GM23338 (cell line): ENCODE measurements around the gene CDH23. TPM values are rescaled to one million over a fixed set of nuclear protein-coding genes. Genes with fewer than 3 reads are reported as not detected.

Experiments
- ATAC-seq: fragments of 200-7000 bp; cut with Tn5 transposase; 3 replicates; pipeline ENCODE4 v1.9.1; 2020
- DNase-seq: peaks from one replicate; pipeline ENCODE4 v3.0.0-alpha.2; 2015; ENCODE audit warnings: low spot score
- H2AFZ ChIP-seq: fragments of 200-600 bp; sonication (generic); 2 replicates; pipeline ENCODE4 v1.8.0; 2016; ENCODE audit warnings: antibody characterized with exemption, mild to moderate bottlenecking, moderate library complexity
- H3F3A ChIP-seq: fragments of 200-600 bp; sonication (generic); replicated peaks from 2 replicates; pipeline ENCODE4 v1.8.0; 2017; ENCODE audit warnings: antibody characterized with exemption, mixed run types, low read depth
- H3K27ac ChIP-seq: fragments of 200-600 bp; sonication (generic); 2 replicates; pipeline ENCODE4 v1.6.1; 2016; ENCODE audit warnings: low read depth
- H3K27me3 ChIP-seq: fragments of 200-600 bp; sonication (generic); 2 replicates; pipeline ENCODE4 v1.8.0; 2016; ENCODE audit warnings: mild to moderate bottlenecking, mixed run types, moderate library complexity; ENCODE audit not compliant: insufficient read depth
- H3K36me3 ChIP-seq: fragments of 200-600 bp; sonication (generic); 2 replicates; pipeline ENCODE4 v1.8.0; 2016; ENCODE audit warnings: mild to moderate bottlenecking; ENCODE audit not compliant: insufficient read depth
- H3K4me1 ChIP-seq: fragments of 200-600 bp; sonication (generic); 2 replicates; pipeline ENCODE4 v1.8.0; 2016; ENCODE audit warnings: mild to moderate bottlenecking, moderate library complexity; ENCODE audit not compliant: insufficient read depth
- H3K4me2 ChIP-seq: fragments of 200-600 bp; sonication (generic); 2 replicates; pipeline ENCODE4 v1.7.1; 2017; ENCODE audit warnings: mixed run types
- H3K4me3 ChIP-seq: fragments of 200-600 bp; sonication (generic); 2 replicates; pipeline ENCODE4 v1.6.1; 2016; ENCODE audit warnings: mixed run types
- H3K79me2 ChIP-seq: fragments of 200-600 bp; sonication (generic); replicated peaks from 2 replicates; pipeline ENCODE4 v1.8.0; 2017; ENCODE audit warnings: mild to moderate bottlenecking; ENCODE audit not compliant: insufficient read depth
- H3K9me2 ChIP-seq: fragments of 200-600 bp; sonication (generic); 2 replicates; pipeline ENCODE4 v1.8.0; 2017; ENCODE audit not compliant: insufficient read depth
- H4K20me1 ChIP-seq: fragments of 200-600 bp; sonication (generic); replicated peaks from 2 replicates; pipeline ENCODE4 v1.8.0; 2017; ENCODE audit warnings: mild to moderate bottlenecking; ENCODE audit not compliant: insufficient read depth
- H3K27ac Mint-ChIP-seq: 2 replicates; pipeline ENCODE4 v1.8.0; 2020; ENCODE audit warnings: inconsistent platforms, mild to moderate bottlenecking, moderate library complexity, mixed read lengths
- H3K27me3 Mint-ChIP-seq: 3 replicates; pipeline ENCODE4 v1.8.0; 2022; ENCODE audit warnings: low read depth, mild to moderate bottlenecking, moderate library complexity, mixed read lengths, inconsistent platforms; ENCODE audit not compliant: insufficient read depth, poor library complexity
- H3K36me3 Mint-ChIP-seq: 3 replicates; pipeline ENCODE4 v1.8.0; 2021; ENCODE audit warnings: low read depth, mild to moderate bottlenecking, inconsistent platforms, moderate library complexity, mixed read lengths
- H3K4me1 Mint-ChIP-seq: 3 replicates; pipeline ENCODE4 v1.8.0; 2020; ENCODE audit warnings: mild to moderate bottlenecking, inconsistent platforms, mixed read lengths
- H3K4me3 Mint-ChIP-seq: 3 replicates; pipeline ENCODE4 v1.8.0; 2021; ENCODE audit warnings: moderate library complexity, mild to moderate bottlenecking, inconsistent platforms, mixed read lengths
- H3K9me3 Mint-ChIP-seq: 3 replicates; pipeline ENCODE4 v1.8.0; 2020; ENCODE audit warnings: moderate library complexity, mild to moderate bottlenecking, inconsistent platforms, mixed read lengths
- ZNF114 ChIP-seq: fragments of 250-450 bp; sonication (Bioruptor Pico); IDR thresholded peaks from 2 replicates; pipeline ENCODE4 v1.5.0; 2020; ENCODE audit warnings: mild to moderate bottlenecking, moderate library complexity
- polyA plus RNA-seq: library from polyadenylated mRNA; unstranded; fragments of >200 nt; fragmentation: Nextera tagmentation; extraction: Ambion mirVana; gene quantifications from 2 replicates; pipeline ENCODE4 v1.2.1, GENCODE V29; 2016
- total RNA-seq: library from RNA; depleted of rRNA; stranded (reverse); fragments of >200 nt; shearing (Covaris generic); gene quantifications from 2 replicates; pipeline ENCODE4 v1.2.3, GENCODE V29; 2014
- TF ChIP-seq, protein P1 (sequence below), 2 experiments: fragments of 200-600 bp in 1 of 2; sonication (generic) in 1 of 2; conservative IDR thresholded peaks; 2 replicates each; pipeline versions ENCODE4 v1.5.1 to v1.6.1; 2016 to 2017; ENCODE audit warnings: antibody characterized with exemption in 2 of 2, low read depth in 2 of 2, mild to moderate bottlenecking in 2 of 2, moderate library complexity in 1 of 2
- TF ChIP-seq, protein P2 (sequence below): IDR thresholded peaks from 2 replicates; pipeline ENCODE4 v1.6.1; 2016; ENCODE audit warnings: antibody characterized with exemption
- TF ChIP-seq, protein P3 (sequence below): IDR thresholded peaks from one replicate; pipeline ENCODE4 v1.6.1; 2018; ENCODE audit warnings: antibody characterized with exemption; ENCODE audit not compliant: unreplicated experiment

The CDH23 gene
- total and polyA plus RNA-seq, 2 experiments from 2014 or later, result 0.95 to 4.3 TPM

DNA sequence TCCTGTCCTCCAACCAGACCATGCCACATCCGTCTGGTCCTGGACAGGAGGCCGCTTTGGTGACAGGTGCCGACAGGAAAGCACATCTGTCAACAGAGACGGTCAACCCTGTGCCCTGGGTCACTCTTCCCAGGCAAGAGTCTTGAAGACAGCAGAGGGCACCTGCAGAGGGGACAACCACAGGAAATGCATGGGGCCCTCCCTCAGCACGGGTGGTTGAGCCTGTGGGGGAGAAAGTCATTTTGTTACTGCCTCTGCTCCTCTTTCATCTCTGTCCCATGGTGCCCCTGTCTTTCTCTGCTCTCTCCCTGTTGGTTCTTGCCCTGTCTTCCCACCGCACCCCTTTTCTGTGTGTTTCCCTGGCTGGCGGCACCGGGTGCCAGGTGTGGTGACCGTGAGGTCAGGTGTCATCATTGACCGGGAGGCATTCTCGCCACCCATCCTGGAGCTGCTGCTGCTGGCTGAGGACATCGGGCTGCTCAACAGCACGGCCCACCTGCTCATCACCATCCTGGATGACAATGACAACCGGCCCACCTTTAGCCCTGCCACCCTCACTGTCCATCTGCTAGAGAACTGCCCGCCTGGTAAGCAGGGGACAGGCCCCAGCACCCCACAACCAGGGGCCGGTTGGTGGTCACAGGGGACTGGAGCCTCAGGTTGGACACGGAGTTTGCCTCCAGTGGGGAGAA, 394.2 kb downstream of the CDH23 start (continued):
- TF ChIP-seq, protein P1, sequence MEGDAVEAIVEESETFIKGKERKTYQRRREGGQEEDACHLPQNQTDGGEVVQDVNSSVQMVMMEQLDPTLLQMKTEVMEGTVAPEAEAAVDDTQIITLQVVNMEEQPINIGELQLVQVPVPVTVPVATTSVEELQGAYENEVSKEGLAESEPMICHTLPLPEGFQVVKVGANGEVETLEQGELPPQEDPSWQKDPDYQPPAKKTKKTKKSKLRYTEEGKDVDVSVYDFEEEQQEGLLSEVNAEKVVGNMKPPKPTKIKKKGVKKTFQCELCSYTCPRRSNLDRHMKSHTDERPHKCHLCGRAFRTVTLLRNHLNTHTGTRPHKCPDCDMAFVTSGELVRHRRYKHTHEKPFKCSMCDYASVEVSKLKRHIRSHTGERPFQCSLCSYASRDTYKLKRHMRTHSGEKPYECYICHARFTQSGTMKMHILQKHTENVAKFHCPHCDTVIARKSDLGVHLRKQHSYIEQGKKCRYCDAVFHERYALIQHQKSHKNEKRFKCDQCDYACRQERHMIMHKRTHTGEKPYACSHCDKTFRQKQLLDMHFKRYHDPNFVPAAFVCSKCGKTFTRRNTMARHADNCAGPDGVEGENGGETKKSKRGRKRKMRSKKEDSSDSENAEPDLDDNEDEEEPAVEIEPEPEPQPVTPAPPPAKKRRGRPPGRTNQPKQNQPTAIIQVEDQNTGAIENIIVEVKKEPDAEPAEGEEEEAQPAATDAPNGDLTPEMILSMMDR (conservative IDR thresholded peaks at IDR 0.05; ENCODE audit: low read depth in 2 of 2), result no peak
- TF ChIP-seq, protein P2, sequence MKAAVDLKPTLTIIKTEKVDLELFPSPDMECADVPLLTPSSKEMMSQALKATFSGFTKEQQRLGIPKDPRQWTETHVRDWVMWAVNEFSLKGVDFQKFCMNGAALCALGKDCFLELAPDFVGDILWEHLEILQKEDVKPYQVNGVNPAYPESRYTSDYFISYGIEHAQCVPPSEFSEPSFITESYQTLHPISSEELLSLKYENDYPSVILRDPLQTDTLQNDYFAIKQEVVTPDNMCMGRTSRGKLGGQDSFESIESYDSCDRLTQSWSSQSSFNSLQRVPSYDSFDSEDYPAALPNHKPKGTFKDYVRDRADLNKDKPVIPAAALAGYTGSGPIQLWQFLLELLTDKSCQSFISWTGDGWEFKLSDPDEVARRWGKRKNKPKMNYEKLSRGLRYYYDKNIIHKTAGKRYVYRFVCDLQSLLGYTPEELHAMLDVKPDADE, result no peak

DNA sequence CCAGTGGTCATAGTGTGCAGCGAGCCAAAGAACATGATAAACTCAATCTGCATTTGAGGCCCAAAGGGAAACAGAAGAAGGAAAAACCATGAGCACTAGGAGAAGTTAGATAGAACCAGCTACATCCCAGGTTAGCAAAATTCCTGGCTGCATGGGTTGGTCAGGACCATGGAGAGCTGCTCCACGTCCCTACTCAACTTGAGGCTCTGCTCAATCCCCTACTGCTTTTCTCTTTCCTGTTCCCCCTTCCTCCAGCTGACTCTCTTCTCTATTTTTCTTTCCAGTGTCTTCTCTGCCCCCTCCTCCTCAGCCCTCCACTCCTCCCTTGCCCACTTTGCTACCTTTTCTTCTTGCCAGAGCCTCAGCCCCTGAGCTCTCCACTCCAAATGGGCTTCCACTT, 398.5 kb downstream of the CDH23 start:
- no peaks in the 10 kb centered on the region for H3K36me3 Mint-ChIP-seq
- H3K4me3 Mint-ChIP-seq, result no peak overlapping the region
- peak; percentile 73 for DNase-seq
- no peak overlapping the region for H3K4me3 ChIP-seq
- no peaks in the 10 kb centered on the region for H3K4me1 ChIP-seq
- no peaks in the 10 kb centered on the region for H3K79me2 ChIP-seq
- no peaks in the 10 kb centered on the region for H3K9me2 ChIP-seq
- no peaks in the 10 kb centered on the region for H3F3A ChIP-seq
- H4K20me1 ChIP-seq, result no peaks in the 10 kb centered on the region
- H3K9me3 Mint-ChIP-seq, result no peaks in the 10 kb centered on the region; the same call in 2 of the 3 replicates
- H2AFZ ChIP-seq, result no peak overlapping the region
- H3K27ac Mint-ChIP-seq, result no peak overlapping the region
- no peak overlapping the region for H3K27ac ChIP-seq
- H3K27me3 Mint-ChIP-seq, result peaks cover 9% of the 10 kb centered on the region
- peak; percentile 80 for ATAC-seq
- H3K4me1 Mint-ChIP-seq, result no peaks in the 10 kb centered on the region
- H3K36me3 ChIP-seq, result no peaks in the 10 kb centered on the region
- no peak for TF ChIP-seq ZNF114 (CRISPR knock-in tag)
- TF ChIP-seq, protein P3, sequence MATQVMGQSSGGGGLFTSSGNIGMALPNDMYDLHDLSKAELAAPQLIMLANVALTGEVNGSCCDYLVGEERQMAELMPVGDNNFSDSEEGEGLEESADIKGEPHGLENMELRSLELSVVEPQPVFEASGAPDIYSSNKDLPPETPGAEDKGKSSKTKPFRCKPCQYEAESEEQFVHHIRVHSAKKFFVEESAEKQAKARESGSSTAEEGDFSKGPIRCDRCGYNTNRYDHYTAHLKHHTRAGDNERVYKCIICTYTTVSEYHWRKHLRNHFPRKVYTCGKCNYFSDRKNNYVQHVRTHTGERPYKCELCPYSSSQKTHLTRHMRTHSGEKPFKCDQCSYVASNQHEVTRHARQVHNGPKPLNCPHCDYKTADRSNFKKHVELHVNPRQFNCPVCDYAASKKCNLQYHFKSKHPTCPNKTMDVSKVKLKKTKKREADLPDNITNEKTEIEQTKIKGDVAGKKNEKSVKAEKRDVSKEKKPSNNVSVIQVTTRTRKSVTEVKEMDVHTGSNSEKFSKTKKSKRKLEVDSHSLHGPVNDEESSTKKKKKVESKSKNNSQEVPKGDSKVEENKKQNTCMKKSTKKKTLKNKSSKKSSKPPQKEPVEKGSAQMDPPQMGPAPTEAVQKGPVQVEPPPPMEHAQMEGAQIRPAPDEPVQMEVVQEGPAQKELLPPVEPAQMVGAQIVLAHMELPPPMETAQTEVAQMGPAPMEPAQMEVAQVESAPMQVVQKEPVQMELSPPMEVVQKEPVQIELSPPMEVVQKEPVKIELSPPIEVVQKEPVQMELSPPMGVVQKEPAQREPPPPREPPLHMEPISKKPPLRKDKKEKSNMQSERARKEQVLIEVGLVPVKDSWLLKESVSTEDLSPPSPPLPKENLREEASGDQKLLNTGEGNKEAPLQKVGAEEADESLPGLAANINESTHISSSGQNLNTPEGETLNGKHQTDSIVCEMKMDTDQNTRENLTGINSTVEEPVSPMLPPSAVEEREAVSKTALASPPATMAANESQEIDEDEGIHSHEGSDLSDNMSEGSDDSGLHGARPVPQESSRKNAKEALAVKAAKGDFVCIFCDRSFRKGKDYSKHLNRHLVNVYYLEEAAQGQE, result peak; percentile 90
- H3K4me2 ChIP-seq, result no peak overlapping the region
- no peaks in the 10 kb centered on the region for H3K27me3 ChIP-seq

DNA sequence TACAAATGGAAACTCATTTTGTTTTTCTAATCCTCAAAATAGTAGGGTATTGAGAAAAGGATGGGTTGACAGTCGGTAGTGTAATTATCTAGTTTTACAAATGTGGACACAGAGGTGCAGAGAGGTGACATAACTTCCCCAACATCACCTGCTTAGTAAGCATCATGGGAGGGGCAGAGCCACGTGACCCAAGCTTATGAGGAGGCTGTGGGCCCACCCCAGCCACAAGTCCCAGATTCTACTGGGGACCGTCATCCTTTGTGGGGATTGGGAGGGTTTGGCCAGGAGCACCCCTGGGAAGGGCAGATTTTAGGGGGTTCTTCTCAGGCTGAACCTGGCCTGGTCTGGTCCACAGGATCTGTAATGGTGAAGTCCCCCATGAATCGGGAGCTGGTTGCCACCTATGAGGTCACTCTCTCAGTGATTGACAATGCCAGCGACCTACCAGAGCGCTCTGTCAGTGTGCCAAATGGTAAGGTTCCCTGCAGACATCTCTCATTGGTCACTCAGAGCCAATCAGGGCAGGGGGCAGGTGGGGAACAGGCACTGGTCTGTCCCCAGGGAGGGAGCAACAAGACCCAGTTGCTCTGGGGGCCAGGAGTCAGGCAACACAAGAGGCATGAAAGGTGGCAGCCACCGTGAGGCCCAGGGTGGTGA, 400.2 kb downstream of the CDH23 start:
- peaks cover 7% of the 10 kb centered on the region for H3K27me3 Mint-ChIP-seq
- H4K20me1 ChIP-seq, result no peaks in the 10 kb centered on the region
- no peaks in the 10 kb centered on the region for H3K79me2 ChIP-seq
- H3F3A ChIP-seq, result no peaks in the 10 kb centered on the region
- H3K9me2 ChIP-seq, result no peaks in the 10 kb centered on the region
- no peak overlapping the region for H2AFZ ChIP-seq
- H3K36me3 Mint-ChIP-seq, result no peaks in the 10 kb centered on the region
- H3K9me3 Mint-ChIP-seq, result no peaks in the 10 kb centered on the region
- H3K4me3 ChIP-seq, result no peak overlapping the region
- no peaks in the 10 kb centered on the region for H3K4me1 ChIP-seq
- H3K4me3 Mint-ChIP-seq, result no peak overlapping the region
- no peak overlapping the region for H3K27ac Mint-ChIP-seq
- no peaks in the 10 kb centered on the region for H3K36me3 ChIP-seq
- no peaks in the 10 kb centered on the region for H3K4me1 Mint-ChIP-seq
- no peaks in the 10 kb centered on the region for H3K27me3 ChIP-seq
- H3K27ac ChIP-seq, result no peak overlapping the region
- ATAC-seq (peak; percentile 70), DNase-seq (peak; percentile 35)
- H3K4me2 ChIP-seq, result no peak overlapping the region
- no peak for TF ChIP-seq ZNF114 (CRISPR knock-in tag)
- TF ChIP-seq, protein P2, result no peak
- TF ChIP-seq, protein P1 (conservative IDR thresholded peaks at IDR 0.05; ENCODE audit: low read depth in 2 of 2), result no peak
